GM12801 (cell line): Measurements from ENCODE around the gene DOHH.

Experiments
- CTCF ChIP-seq: IDR thresholded peaks from one replicate; pipeline ENCODE4 v1.5.1; 2011; ENCODE audit warnings: control low read depth; ENCODE audit not compliant: insufficient read length; ENCODE audit errors: extremely low read depth

The DOHH gene

GRCh38 chr19:3521104-3521445 lies 20.6 kb upstream of the DOHH start:
- TF ChIP-seq CTCF = no peak

GRCh38 chr19:3520166-3521103 lies 20.0 kb upstream of the DOHH start:
- TF ChIP-seq CTCF = no peak

- TF ChIP-seq CTCF = no peak
Observed at GRCh38 chr19:3519126-3519525, 18.7 kb upstream of the DOHH start.

GRCh38 chr19:3518659-3519058 lies 18.2 kb upstream of the DOHH start:
- TF ChIP-seq CTCF = no peak

- no peak for TF ChIP-seq CTCF
Observed at GRCh38 chr19:3518255-3518654, 17.8 kb upstream of the DOHH start.

GRCh38 chr19:3517638-3518037 lies 17.2 kb upstream of the DOHH start:
- TF ChIP-seq CTCF = no peak

GRCh38 chr19:3516675-3517207 lies 16.3 kb upstream of the DOHH start:
- TF ChIP-seq CTCF = no peak
